ENCODE results near the gene MTG2.

MTG2 gene

GRCh38 chr20:62235777-62236157 lies 52.9 kb downstream of the MTG2 start:
- DNase-seq (ENCODE audit: low read depth), result no peak

GRCh38 chr20:62236200-62236599 lies 53.4 kb downstream of the MTG2 start:
- no peak for DNase-seq (ENCODE audit: low read depth)

GRCh38 chr20:62236766-62237513 lies 54.1 kb downstream of the MTG2 start:
- DNase-seq (ENCODE audit: low read depth), result no peak

GRCh38 chr20:62237514-62237800 lies 54.6 kb downstream of the MTG2 start:
- no peak for DNase-seq (ENCODE audit: low read depth)

- DNase-seq (ENCODE audit: low read depth), result peak; percentile 100
These were observed 55.2 kb downstream of the MTG2 start, which contains the start of gene OSBPL2 for GRCh38 chr20:62237801-62238568. TSS of gene OSBPL2 (plus strand) at chr20:62238521. CDS start at chr20:62256185, 17,664 bp downstream.

GRCh38 chr20:62238569-62239277 lies 55.9 kb downstream of the MTG2 start:
- no peak for DNase-seq (ENCODE audit: low read depth)

- no peak for DNase-seq (ENCODE audit: low read depth)
These were observed 56.6 kb downstream of the MTG2 start for GRCh38 chr20:62239278-62239879.

GRCh38 chr20:62240020-62240685 lies 57.3 kb downstream of the MTG2 start:
- DNase-seq (ENCODE audit: low read depth), result no peak

- no peak for DNase-seq (ENCODE audit: low read depth)
These were observed 58.7 kb downstream of the MTG2 start for GRCh38 chr20:62241506-62241905.

GRCh38 chr20:62242176-62242575 lies 59.3 kb downstream of the MTG2 start:
- DNase-seq (ENCODE audit: low read depth), result no peak

GRCh38 chr20:62243106-62243505 lies 60.3 kb downstream of the MTG2 start:
- no peak for DNase-seq (ENCODE audit: low read depth)

- no peak for DNase-seq (ENCODE audit: low read depth)
These were observed 61.2 kb downstream of the MTG2 start for GRCh38 chr20:62243906-62244515.

GRCh38 chr20:62244644-62245108 lies 61.8 kb downstream of the MTG2 start:
- no peak for DNase-seq (ENCODE audit: low read depth)

GRCh38 chr20:62245911-62246280 lies 63.1 kb downstream of the MTG2 start:
- DNase-seq (ENCODE audit: low read depth), result no peak

- DNase-seq (ENCODE audit: low read depth), result no peak
These were observed 63.6 kb downstream of the MTG2 start for GRCh38 chr20:62246431-62246830.

- DNase-seq (ENCODE audit: low read depth), result no peak
These were observed 64.2 kb downstream of the MTG2 start for GRCh38 chr20:62246872-62247652.

GRCh38 chr20:62248890-62249560 lies 66.2 kb downstream of the MTG2 start:
- DNase-seq (ENCODE audit: low read depth), result no peak

- DNase-seq (ENCODE audit: low read depth), result no peak
These were observed 69.6 kb downstream of the MTG2 start for GRCh38 chr20:62252342-62252966.

Data from activated T-cell treated with anti-CD3 and anti-CD28 coated beads for 24 hours (primary cell).